Hematopoietic multipotent progenitor cell treated with erythropoietin and hydrocortisone succinate and interleukin-3 and kit ligand, for 4 days (in vitro differentiated cells): ENCODE results near the gene EML2.
"Not testable (repeated sequence)": the region's sequence is repeated elsewhere in the genome, so short reads cannot be mapped to it uniquely, and the experiment has no call there.

Experiments used
- DNase-seq: peaks from one replicate; pipeline ENCODE4 v3.0.0-alpha.2; 2015

The EML2 gene

GRCh38 chr19:45638930-45639729 lies at the start of gene EML2:
EML2 (minus strand) TSS chr19:45639397; CDS start chr19:45639376, 21 bp downstream.
- peak; percentile 78 for DNase-seq

DNA sequence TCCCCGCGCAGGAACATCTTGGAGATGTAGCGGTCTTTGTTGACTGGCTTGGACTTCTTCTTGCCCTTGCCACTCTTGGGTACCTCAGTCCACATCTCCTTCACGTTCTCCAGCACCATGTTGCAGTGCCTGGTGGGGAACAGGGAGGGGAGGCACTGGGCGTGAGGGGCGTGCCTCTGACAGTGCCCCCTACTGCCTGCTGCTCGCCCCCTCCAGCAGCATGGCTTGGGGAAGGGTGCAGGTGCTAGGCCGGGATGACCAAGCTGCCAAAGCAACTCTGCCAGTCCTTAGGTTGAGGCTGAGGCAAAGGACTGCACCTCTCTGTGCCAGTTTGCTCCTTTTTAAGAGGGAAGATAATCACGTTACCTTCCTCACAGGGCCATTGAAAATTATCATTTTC lies 48.4 kb upstream of the EML2 start:
- no peak for DNase-seq

DNA sequence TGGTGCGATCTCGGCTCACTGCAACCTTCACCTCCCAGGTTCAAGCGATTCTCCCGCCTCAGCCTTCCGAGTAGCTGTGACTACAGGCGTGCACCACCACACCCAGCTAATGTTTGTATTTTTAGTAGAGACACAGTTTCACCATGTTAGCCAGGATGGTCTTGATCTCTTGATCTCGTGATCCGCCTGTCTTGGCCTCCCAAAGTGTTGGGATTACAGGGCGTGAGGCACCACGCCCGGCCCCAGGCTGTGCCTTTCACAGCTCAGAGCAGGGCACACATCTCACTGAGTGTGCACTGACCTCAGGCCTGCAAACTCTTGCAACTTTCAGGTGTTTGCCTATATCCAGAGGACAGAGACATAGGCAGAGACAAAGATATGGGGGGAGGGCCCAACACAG lies 45.8 kb upstream of the EML2 start:
- DNase-seq: not testable (repeated sequence)

DNA sequence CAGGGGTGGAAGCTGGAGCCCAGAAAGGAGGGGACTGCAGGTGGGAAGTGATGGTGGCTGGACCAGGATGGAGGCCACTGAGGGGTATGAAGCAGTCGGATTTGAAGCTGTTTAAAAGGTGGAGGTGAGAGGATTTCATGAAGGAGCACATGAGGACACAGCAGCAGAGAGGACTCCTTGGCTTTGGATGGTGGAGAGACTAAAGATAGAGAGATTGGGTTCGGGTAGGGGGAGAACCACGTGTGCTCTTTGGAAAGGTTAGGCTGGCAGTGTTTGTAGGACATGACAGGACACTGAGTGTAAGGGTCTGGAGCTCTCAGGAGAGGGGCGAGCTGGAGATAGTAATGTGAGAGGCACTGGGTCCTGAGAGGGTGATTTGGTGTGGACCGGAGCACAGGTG lies 43.7 kb upstream of the EML2 start:
- DNase-seq: no peak

- no peak for DNase-seq
Observed at GRCh38 chr19:45682117-45682516, 42.9 kb upstream of the EML2 start.

GRCh38 chr19:45681391-45682015 lies 42.3 kb upstream of the EML2 start:
- DNase-seq: peak; percentile 89

DNA sequence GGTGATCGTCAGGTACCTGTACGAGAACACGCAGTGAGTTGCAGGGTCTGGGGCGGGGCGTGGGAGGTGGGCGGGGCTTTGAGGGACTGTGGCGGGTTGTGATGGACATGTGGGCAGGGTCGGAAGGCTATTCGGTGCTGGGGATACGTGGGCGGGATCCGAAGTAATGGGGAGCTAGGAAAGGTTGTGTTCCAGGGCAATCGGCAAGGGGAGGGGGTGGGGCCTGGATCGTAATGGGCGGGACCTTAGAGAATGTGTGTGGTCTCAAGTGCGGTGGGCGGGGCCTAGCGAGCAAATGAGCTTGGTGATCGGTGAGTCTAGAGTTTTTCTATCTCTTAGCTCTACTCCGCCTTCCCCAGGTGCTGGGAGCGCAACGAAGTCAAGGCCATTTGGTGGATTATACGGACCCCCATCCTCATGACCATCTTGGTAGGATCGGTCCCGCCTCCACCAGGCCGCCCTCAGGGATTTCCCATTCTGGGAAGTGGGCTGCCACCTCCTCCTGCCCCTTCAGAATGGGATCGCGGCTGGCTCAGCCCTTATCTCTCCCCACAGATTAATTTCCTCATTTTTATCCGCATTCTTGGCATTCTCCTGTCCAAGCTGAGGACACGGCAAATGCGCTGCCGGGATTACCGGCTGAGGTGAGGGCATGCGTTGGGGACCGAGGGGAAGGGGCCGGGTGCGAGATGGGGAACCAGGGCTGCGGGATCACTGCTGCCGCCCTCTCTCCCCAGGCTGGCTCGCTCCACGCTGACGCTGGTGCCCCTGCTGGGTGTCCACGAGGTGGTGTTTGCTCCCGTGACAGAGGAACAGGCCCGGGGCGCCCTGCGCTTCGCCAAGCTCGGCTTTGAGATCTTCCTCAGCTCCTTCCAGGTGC lies 38.4 kb upstream of the EML2 start:
- peak; percentile 94 for DNase-seq

GRCh38 chr19:45676851-45677263 lies 37.7 kb upstream of the EML2 start:
- no peak for DNase-seq

DNA sequence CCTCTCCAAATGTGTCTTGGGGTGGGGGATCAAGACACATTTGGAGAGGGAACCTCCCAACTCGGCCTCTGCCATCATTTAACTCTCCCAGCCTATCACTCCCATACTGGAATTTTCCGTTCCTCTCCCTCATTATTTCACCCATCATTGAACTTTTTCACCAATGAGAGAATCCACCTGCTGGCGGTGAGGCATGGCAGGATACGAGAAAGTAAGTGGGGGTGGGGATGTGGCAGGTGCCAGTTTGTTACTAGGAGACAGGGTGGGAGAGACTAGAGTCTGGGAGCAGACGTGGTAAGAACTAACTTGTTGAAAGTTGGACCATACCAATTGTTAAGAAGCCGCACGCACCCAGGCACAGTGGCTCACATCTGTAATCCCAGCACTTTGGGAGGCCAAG lies 35.7 kb upstream of the EML2 start:
- no peak for DNase-seq

GRCh38 chr19:45670670-45671453 lies 31.7 kb upstream of the EML2 start:
- peak; percentile 94 for DNase-seq

- no peak for DNase-seq
Observed at GRCh38 chr19:45668342-45668871, 29.2 kb upstream of the EML2 start.

DNA sequence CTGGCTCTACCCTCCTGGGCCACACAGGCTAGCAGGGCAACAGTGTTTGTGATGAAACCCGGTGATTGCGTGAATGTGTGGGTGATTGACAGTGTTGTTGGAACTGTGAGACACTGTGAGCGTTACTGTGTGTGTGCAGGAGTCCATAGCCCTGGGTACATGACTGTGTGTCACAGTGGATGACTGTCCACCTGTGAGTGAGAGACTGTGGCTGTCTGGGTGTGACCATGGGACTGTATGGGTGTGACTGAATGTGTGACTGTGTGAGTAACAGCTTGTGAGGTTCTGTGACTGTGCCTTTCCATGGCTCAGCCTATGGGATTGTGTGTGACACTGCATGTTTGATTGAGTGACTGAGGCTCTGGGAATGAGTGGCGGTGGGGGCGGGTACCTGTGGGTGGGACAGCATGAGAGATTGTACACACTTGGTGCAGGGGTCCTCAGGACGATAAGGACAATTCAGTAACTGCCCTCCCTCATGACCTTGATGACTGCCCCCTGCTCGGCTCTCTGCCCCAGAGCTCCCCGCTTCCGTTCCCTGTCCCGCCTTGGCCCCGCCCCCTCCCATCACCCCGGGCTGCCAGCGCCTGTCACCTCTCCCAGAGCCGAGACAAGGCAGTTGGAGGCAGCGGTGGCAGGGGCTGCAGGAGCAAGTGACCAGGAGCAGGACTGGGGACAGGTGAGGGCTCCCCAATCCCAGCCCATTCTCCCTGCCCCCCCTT lies 28.6 kb upstream of the EML2 start, which contains the start of gene GIPR:
GIPR (plus strand) TSS at position 602 of the 722 bp plus-strand sequence. CDS start 1,300 bp downstream, outside the sequence.
- DNase-seq: peak; percentile 67

- no peak for DNase-seq
Observed at GRCh38 chr19:45664575-45664974, 25.4 kb upstream of the EML2 start.

- no peak for DNase-seq
Observed at GRCh38 chr19:45663800-45664199, 24.6 kb upstream of the EML2 start.

GRCh38 chr19:45660636-45661035 lies 21.4 kb upstream of the EML2 start:
- DNase-seq: no peak

DNA sequence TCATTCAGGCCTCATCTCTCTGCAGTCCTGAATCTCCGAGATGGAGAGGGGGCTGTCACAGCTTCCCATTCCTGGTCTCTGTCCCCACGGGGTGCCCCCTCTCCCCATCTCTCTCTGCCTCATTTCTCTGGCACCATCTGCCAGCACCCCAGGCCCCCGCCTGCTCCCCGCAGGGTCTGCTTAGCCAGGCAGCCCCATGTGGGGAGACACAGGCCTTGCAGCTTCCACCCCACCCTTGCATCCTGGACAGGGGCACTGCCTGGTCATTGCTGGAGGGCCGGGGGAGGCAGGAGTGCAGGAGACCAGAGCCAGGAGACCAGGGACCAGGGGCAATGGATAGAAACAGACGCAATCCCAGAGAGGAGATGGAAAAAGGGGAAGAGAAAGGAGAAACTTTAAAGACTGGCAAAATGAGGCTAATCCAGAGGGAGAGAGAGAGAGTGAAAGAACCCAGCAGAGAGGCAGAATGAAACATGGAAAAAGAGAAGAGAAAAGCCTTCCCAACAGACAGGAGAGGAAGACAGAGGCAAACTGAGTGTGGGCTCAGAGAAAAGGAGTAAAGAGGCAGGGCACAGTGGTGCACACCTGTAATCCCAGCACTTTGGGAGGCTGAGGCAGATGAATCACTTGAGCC lies 20.0 kb upstream of the EML2 start:
- DNase-seq: no peak

- DNase-seq: no peak
Observed at GRCh38 chr19:45657520-45658167, 18.4 kb upstream of the EML2 start.

DNA sequence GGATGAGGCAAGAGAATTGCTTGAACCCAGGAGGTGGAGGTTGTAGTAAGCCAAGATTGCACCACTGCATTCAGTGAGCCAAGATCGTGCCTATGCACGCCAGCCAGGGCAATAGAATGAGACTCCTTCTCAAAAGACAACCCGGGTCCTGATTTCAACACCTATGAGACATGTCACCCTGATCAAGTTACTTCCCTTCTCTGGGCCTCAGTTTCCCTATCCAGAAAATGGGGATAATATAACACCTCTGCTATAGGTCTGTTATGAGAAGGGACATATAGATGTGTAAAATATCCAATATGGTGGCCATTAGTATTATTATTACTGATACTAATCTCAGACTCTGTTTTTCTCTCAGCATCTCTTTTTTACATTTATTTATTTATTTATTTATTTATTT lies 15.9 kb upstream of the EML2 start:
- no peak for DNase-seq

GRCh38 chr19:45653634-45654033 lies 14.4 kb upstream of the EML2 start:
- DNase-seq: no peak

- peak; percentile 39 for DNase-seq
Observed at GRCh38 chr19:45650722-45651121, 11.5 kb upstream of the EML2 start.

DNA sequence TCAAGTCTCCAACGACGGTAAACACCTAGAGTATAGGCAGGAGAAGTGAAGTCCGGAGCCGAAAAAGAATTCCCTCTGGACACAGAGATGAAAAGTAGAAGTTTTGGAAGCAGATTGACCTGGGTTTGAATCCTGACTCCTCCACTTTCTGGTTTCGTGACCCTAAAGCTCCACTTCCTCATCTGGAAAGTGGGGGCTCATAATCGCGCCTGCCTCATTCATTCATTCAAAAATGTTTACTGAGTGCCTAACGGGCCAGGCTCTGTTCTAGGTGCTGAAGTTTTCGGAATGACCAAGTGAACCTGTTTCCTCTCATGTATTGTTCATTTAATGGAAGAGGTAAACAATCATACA lies 7.1 kb upstream of the EML2 start:
- DNase-seq: no peak
